ENCODE results near the gene IL2RA.

The IL2RA gene

DNA sequence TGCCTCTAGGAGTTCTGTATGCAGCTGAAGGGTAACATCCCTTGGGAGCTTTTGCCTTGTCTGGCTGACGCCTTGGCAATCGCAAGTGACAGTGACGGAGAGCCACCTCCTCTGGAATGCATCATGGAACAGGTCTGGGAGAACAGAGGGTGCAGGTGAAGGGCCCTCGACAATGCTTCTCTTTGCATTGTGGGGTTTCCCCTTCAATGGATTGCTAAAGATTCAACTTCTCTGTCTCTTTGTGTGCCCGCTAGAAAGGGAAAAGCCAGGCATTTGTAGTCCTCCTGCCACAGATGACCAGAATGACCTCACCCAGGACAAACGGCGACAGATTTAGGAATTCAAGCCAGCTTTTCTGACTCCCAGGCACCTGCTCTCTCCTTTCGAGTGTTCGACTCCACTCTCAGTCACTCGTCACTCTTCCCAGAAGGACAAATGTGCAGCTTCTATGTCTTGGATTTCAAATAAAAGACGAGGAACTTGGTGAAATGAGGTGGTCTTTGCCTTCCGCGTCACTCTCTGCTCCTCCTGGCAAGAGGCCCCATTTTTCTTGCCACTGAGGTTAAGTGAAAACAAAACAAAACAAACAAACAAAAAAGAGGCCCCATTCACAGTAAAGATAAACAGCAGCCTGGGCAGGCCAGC is 26.1 kb downstream of the IL2RA start:
- Histone ChIP-seq H3K9ac (no peak overlapping the region), H2AFZ (ENCODE audit: low read depth) (no peak overlapping the region), H3K27me3 (ENCODE audit: insufficient read depth, low read depth) (no peaks in the 10 kb centered on the region), H3K79me2 (ENCODE audit: insufficient read depth, low read depth) (no peaks in the 10 kb centered on the region), H3K4me2 (no peak overlapping the region), H3K4me3 (IDR thresholded peaks at IDR 0.05; ENCODE audit: insufficient read depth, low read depth, low read length) (no peak overlapping the region), H3K36me3 (ENCODE audit: insufficient read depth) (no peaks in the 10 kb centered on the region), H4K20me1 (ENCODE audit: insufficient read depth) (no peaks in the 10 kb centered on the region), H3K4me1 (ENCODE audit: low read depth, poor library complexity, severe bottlenecking) (no peaks in the 10 kb centered on the region), H3K27ac (no peak overlapping the region)
- TF ChIP-seq, protein P1, sequence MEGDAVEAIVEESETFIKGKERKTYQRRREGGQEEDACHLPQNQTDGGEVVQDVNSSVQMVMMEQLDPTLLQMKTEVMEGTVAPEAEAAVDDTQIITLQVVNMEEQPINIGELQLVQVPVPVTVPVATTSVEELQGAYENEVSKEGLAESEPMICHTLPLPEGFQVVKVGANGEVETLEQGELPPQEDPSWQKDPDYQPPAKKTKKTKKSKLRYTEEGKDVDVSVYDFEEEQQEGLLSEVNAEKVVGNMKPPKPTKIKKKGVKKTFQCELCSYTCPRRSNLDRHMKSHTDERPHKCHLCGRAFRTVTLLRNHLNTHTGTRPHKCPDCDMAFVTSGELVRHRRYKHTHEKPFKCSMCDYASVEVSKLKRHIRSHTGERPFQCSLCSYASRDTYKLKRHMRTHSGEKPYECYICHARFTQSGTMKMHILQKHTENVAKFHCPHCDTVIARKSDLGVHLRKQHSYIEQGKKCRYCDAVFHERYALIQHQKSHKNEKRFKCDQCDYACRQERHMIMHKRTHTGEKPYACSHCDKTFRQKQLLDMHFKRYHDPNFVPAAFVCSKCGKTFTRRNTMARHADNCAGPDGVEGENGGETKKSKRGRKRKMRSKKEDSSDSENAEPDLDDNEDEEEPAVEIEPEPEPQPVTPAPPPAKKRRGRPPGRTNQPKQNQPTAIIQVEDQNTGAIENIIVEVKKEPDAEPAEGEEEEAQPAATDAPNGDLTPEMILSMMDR (conservative IDR thresholded peaks at IDR 0.05; ENCODE audit: low read depth, low read length): no peak

GRCh38 chr10:6035101-6035834 is 26.9 kb downstream of the IL2RA start:
- no peak overlapping the region for H3K4me2 ChIP-seq
- H3K4me3 ChIP-seq (IDR thresholded peaks at IDR 0.05; ENCODE audit: insufficient read depth, low read depth, low read length): no peak overlapping the region
- TF ChIP-seq, protein P1 (conservative IDR thresholded peaks at IDR 0.05; ENCODE audit: low read depth, low read length): no peak

DNA sequence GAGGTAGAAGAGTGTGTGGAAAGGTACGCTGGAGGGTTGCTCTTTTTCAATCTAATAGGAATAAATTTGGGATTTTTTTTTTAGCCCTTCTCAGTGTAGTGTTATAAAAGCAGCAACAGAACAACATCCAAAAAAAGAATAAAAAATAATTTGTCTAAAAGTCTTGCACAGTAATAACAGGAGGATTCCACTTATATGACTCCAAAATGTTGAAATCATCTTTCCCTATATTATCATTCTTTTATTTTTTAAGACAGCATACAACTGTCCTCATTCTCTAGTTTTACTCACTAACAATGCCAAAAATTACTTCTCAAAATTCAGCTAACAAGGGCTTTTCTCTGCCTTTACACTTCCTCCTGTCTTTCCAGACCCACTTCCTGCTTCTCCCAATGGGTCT is 27.8 kb downstream of the IL2RA start:
- H3K27ac ChIP-seq: no peak overlapping the region
- no peak overlapping the region for H3K9ac ChIP-seq
- H3K4me1 ChIP-seq (ENCODE audit: low read depth, poor library complexity, severe bottlenecking): no peaks in the 10 kb centered on the region
- H3K4me3 ChIP-seq (IDR thresholded peaks at IDR 0.05; ENCODE audit: insufficient read depth, low read depth, low read length): no peak overlapping the region
- H2AFZ ChIP-seq (ENCODE audit: low read depth): no peak overlapping the region
- no peak overlapping the region for H3K4me2 ChIP-seq
- H4K20me1 ChIP-seq (ENCODE audit: insufficient read depth): no peaks in the 10 kb centered on the region
- TF ChIP-seq, protein P1 (conservative IDR thresholded peaks at IDR 0.05; ENCODE audit: low read depth, low read length): no peak
- H3K79me2 ChIP-seq (ENCODE audit: insufficient read depth, low read depth): no peaks in the 10 kb centered on the region
- no peaks in the 10 kb centered on the region for H3K36me3 ChIP-seq (ENCODE audit: insufficient read depth)
- no peaks in the 10 kb centered on the region for H3K27me3 ChIP-seq (ENCODE audit: insufficient read depth, low read depth)

More at GRCh38 chr10:6035101-6035834, 26.9 kb downstream of the IL2RA start:
- H3K79me2 ChIP-seq (ENCODE audit: insufficient read depth, low read depth): no peaks in the 10 kb centered on the region
- H2AFZ ChIP-seq (ENCODE audit: low read depth): no peak overlapping the region
- H3K4me1 ChIP-seq (ENCODE audit: low read depth, poor library complexity, severe bottlenecking): no peaks in the 10 kb centered on the region
- H3K27ac ChIP-seq: no peak overlapping the region
- no peak overlapping the region for H3K9ac ChIP-seq
- no peaks in the 10 kb centered on the region for H3K27me3 ChIP-seq (ENCODE audit: insufficient read depth, low read depth)
- no peaks in the 10 kb centered on the region for H4K20me1 ChIP-seq (ENCODE audit: insufficient read depth)
- no peaks in the 10 kb centered on the region for H3K36me3 ChIP-seq (ENCODE audit: insufficient read depth)

DNA sequence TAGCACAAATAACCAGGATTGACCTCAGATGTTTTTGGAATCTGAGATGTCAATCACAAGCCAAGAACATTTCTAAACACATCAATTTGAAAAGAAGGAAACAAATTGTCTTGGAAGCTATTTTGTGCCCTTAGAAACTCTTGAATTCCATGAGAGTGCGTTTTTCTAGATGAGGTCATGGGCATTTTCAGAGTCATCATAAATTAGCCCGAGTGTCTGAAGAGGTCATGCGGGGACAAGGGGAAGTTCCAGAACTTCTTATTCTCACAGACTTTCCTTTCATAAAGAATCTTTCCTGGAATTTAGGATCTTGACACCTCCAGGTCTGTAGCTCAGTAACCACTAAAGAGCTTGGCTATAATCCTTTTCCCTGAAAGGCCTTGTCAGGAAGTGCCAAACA is 28.2 kb downstream of the IL2RA start:
- no peaks in the 10 kb centered on the region for H3K4me1 ChIP-seq (ENCODE audit: low read depth, poor library complexity, severe bottlenecking)
- TF ChIP-seq, protein P1 (conservative IDR thresholded peaks at IDR 0.05; ENCODE audit: low read depth, low read length): no peak
- H3K27ac ChIP-seq: no peak overlapping the region
- no peaks in the 10 kb centered on the region for H3K36me3 ChIP-seq (ENCODE audit: insufficient read depth)
- no peak overlapping the region for H3K9ac ChIP-seq
- H3K27me3 ChIP-seq (ENCODE audit: insufficient read depth, low read depth): no peaks in the 10 kb centered on the region
- H3K79me2 ChIP-seq (ENCODE audit: insufficient read depth, low read depth): no peaks in the 10 kb centered on the region
- no peaks in the 10 kb centered on the region for H4K20me1 ChIP-seq (ENCODE audit: insufficient read depth)
- H3K4me2 ChIP-seq: no peak overlapping the region
- H2AFZ ChIP-seq (ENCODE audit: low read depth): no peak overlapping the region
- no peak overlapping the region for H3K4me3 ChIP-seq (IDR thresholded peaks at IDR 0.05; ENCODE audit: insufficient read depth, low read depth, low read length)

All from KMS-11 (cell line).